ENCODE data around the gene KANSL1. TPM values are rescaled to one million over a fixed set of nuclear protein-coding genes. Genes with fewer than 3 reads are reported as not detected.

The KANSL1 gene
- polyA plus RNA-seq, 1 of the 3 experiments (the other 2 are of a cell fraction): 10.0 TPM

- peaks cover 73% of the 10 kb centered on the region for H4K20me1 ChIP-seq (ENCODE audit: insufficient read depth)
- H3K27me3 ChIP-seq (ENCODE audit: insufficient read depth): no peaks in the 10 kb centered on the region
- no peak overlapping the region for H3K4me3 ChIP-seq (ENCODE audit: low read depth in 2 of 2, low read length in 1 of 2)
- WGBS (ENCODE audit: low lambda C conversion rate): 92% methylated on average over 2 of the region's 2 CpGs
- no peak for TF ChIP-seq TEAD4 (IDR thresholded peaks at IDR 0.05; ENCODE audit: borderline replicate concordance, insufficient read depth)
- TF ChIP-seq JUND (IDR thresholded peaks at IDR 0.05): no peak
- TF ChIP-seq CHD2 (IDR thresholded peaks at IDR 0.05; ENCODE audit: low read length, partially characterized antibody): no peak
- TF ChIP-seq TAF1 (IDR thresholded peaks at IDR 0.05; ENCODE audit: borderline replicate concordance, low read depth, low read length): no peak
- no peak for TF ChIP-seq FOXJ3 (CRISPR knock-in tag; IDR thresholded peaks at IDR 0.05)
- no peak for TF ChIP-seq GATA2 (CRISPR knock-in tag; IDR thresholded peaks at IDR 0.05)
- no peak for TF ChIP-seq RFX5 (IDR thresholded peaks at IDR 0.05; ENCODE audit: low read length)
- TF ChIP-seq, protein P1, sequence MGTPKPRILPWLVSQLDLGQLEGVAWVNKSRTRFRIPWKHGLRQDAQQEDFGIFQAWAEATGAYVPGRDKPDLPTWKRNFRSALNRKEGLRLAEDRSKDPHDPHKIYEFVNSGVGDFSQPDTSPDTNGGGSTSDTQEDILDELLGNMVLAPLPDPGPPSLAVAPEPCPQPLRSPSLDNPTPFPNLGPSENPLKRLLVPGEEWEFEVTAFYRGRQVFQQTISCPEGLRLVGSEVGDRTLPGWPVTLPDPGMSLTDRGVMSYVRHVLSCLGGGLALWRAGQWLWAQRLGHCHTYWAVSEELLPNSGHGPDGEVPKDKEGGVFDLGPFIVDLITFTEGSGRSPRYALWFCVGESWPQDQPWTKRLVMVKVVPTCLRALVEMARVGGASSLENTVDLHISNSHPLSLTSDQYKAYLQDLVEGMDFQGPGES (IDR thresholded peaks at IDR 0.05; ENCODE audit: low read depth, low read length): no peak
- no peak for TF ChIP-seq RXRA (IDR thresholded peaks at IDR 0.05; ENCODE audit: borderline replicate concordance, low read depth)
- no peak for TF ChIP-seq SMC3 (IDR thresholded peaks at IDR 0.05; ENCODE audit: low read depth, low read length)
- TF ChIP-seq POLR2AphosphoS5 (IDR thresholded peaks at IDR 0.05; ENCODE audit: low read depth, low read length): no peak
- no peak for TF ChIP-seq SIN3A (IDR thresholded peaks at IDR 0.05; ENCODE audit: borderline replicate concordance, low read depth, low read length)
- no peak for TF ChIP-seq GABPA (IDR thresholded peaks at IDR 0.05; ENCODE audit: low read depth)
- TF ChIP-seq MEF2A (IDR thresholded peaks at IDR 0.05; ENCODE audit: borderline replicate concordance, low read depth): no peak
- TF ChIP-seq, protein P2, sequence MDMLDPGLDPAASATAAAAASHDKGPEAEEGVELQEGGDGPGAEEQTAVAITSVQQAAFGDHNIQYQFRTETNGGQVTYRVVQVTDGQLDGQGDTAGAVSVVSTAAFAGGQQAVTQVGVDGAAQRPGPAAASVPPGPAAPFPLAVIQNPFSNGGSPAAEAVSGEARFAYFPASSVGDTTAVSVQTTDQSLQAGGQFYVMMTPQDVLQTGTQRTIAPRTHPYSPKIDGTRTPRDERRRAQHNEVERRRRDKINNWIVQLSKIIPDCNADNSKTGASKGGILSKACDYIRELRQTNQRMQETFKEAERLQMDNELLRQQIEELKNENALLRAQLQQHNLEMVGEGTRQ (IDR thresholded peaks at IDR 0.05; ENCODE audit: borderline replicate concordance, low read depth, low read length): no peak
- TF ChIP-seq USF1 (IDR thresholded peaks at IDR 0.05; ENCODE audit: borderline replicate concordance, low read depth): no peak
- no peak overlapping the region for H3K4me2 ChIP-seq
- no peak overlapping the region for H3K9ac ChIP-seq
- peaks cover 20 to 35% of the 10 kb centered on the region in 2 experiments for H3K36me3 ChIP-seq (replicated peaks in 1 of 2; ENCODE audit: control insufficient read depth in 1 of 2, insufficient read depth in 2 of 2, low read length in 1 of 2)
- H3K4me1 ChIP-seq (ENCODE audit: control insufficient read depth in 1 of 2, insufficient read depth in 2 of 2, low read depth in 1 of 2, low read length in 1 of 2): peaks cover 2 to 27% of the 10 kb centered on the region in 2 experiments; a peak in 3 of 4 replicates
- H3K79me2 ChIP-seq (ENCODE audit: insufficient read depth): peaks cover 78% of the 10 kb centered on the region
- no peak overlapping the region for H2AFZ ChIP-seq (ENCODE audit: low read depth)
- no peak for DNase-seq
- no peak overlapping the region for H3K27ac ChIP-seq (ENCODE audit: low read depth in 2 of 2, low read length in 1 of 2)
- H3F3A ChIP-seq (replicated peaks; ENCODE audit: insufficient read depth): peaks cover 66% of the 10 kb centered on the region
- no peaks in the 10 kb centered on the region for H3K9me2 ChIP-seq
- POLR2A ChIA-PET: no interaction called here
- H3K9me3 ChIP-seq: no peaks in the 10 kb centered on the region
- CTCF ChIA-PET: interaction anchor here (1.2 to 5.5 kb wide), 6 partner anchors 8 to 133 kb away, joined by 3 to 48 read pairs (median 8); partner anchors contain the start of gene KANSL1
These were observed 132.8 kb downstream of the KANSL1 start for GRCh38 chr17:46060461-46060860.
